Activated B cell treated with CpG ODN at 0.5 μM for 24 hours (primary cell): ENCODE results near the gene WBP11. TPM values are rescaled to one million over a fixed set of nuclear protein-coding genes. Genes with fewer than 3 reads are reported as not detected.

ENCODE experiments used
- ATAC-seq: fragments of 200-7000 bp; cut with Tn5 transposase; one replicate; pipeline ENCODE4 v1.10.0; 2021; ENCODE audit warnings: low read depth, mild to moderate bottlenecking, moderate library complexity
- CTCF ChIA-PET: fragments of 350-600 bp; sonication (Branson Sonifier 250); formaldehyde crosslinking; loops from one replicate; lab custom pipeline; 2021; ENCODE audit warnings: antibody characterized with exemption; lab: Charles Lee
- POLR2A ChIA-PET: fragments of 350-600 bp; sonication (Branson Sonifier 250); formaldehyde crosslinking; loops from one replicate; lab custom pipeline; 2021; ENCODE audit warnings: antibody characterized with exemption; lab: Charles Lee
- DNase-seq: peaks from one replicate; pipeline ENCODE4 v3.0.0; 2022
- H3K27ac Mint-ChIP-seq: one replicate; pipeline ENCODE4 v1.8.0; 2020; ENCODE audit warnings: mixed read lengths
- H3K27me3 Mint-ChIP-seq: one replicate; pipeline ENCODE4 v1.8.0; 2021; ENCODE audit warnings: mixed read lengths
- H3K36me3 Mint-ChIP-seq: one replicate; pipeline ENCODE4 v1.8.0; 2021; ENCODE audit warnings: low read depth, mixed read lengths
- H3K4me1 Mint-ChIP-seq: one replicate; pipeline ENCODE4 v1.8.0; 2021; ENCODE audit warnings: mixed read lengths
- H3K4me3 Mint-ChIP-seq: one replicate; pipeline ENCODE4 v1.8.0; 2020; ENCODE audit warnings: mild to moderate bottlenecking, mixed read lengths
- H3K9me3 Mint-ChIP-seq: one replicate; pipeline ENCODE4 v1.8.0; 2020; ENCODE audit warnings: mixed read lengths
- CTCF ChIP-seq: fragments of 200-600 bp; IDR thresholded peaks from one replicate; pipeline ENCODE4 v1.8.0; 2022; ENCODE audit warnings: antibody characterized with exemption, mild to moderate bottlenecking
- intact Hi-C: fragments of 100-400 bp; cut with micrococcal nuclease; formaldehyde crosslinking; loops from one replicate; pipeline ENCODE4 v1.15.1; 2024
- total RNA-seq: library from RNA; stranded (reverse); gene quantifications from 2 replicates; pipeline ENCODE4 v1.2.3, GENCODE V29; 2022

Gene WBP11
- total RNA-seq, 1 donor from 2014 or later, result 89.4 TPM

GRCh38 chr12:14811486-14811885 is 8.2 kb upstream of the WBP11 start:
- DNase-seq, result no peak
- no peak for TF ChIP-seq CTCF
- intact Hi-C loops, result no loop called here
- H3K27ac Mint-ChIP-seq, result peak overlapping the region; percentile 42
- H3K36me3 Mint-ChIP-seq, result no peaks in the 10 kb centered on the region
- no peaks in the 10 kb centered on the region for H3K27me3 Mint-ChIP-seq
- H3K4me3 Mint-ChIP-seq, result peak overlapping the region; percentile 13
- ChIA-PET POLR2A (interaction anchor here (1.0 to 1.6 kb wide), 3 partner anchors 9 to 40 kb away, joined by 4 to 6 read pairs (median 6); a partner anchor contains a TSS), CTCF (interaction anchor here (0.8 to 2.5 kb wide), 3 partner anchors 88 to 185 kb away, joined by 3 to 13 read pairs (median 3); no protein-coding TSS in a partner anchor)
- peaks cover 17% of the 10 kb centered on the region for H3K4me1 Mint-ChIP-seq
- H3K9me3 Mint-ChIP-seq, result no peaks in the 10 kb centered on the region
- ATAC-seq, result no peak

GRCh38 chr12:14810953-14811483 is 7.7 kb upstream of the WBP11 start:
- CTCF ChIA-PET, result interaction anchor here (0.8 to 2.5 kb wide), 3 partner anchors 87 to 185 kb away, joined by 3 to 13 read pairs (median 3); no protein-coding TSS in a partner anchor
- H3K27me3 Mint-ChIP-seq, result no peaks in the 10 kb centered on the region
- TF ChIP-seq CTCF, result no peak
- H3K9me3 Mint-ChIP-seq, result no peaks in the 10 kb centered on the region
- H3K4me3 Mint-ChIP-seq, result peak overlapping the region; percentile 13
- DNase-seq, result no peak
- POLR2A ChIA-PET, result interaction anchor here (1.0 to 1.6 kb wide), 3 partner anchors 8 to 40 kb away, joined by 4 to 6 read pairs (median 6); a partner anchor contains a TSS
- intact Hi-C loops, result no loop called here
- peak overlapping the region; percentile 42 for H3K27ac Mint-ChIP-seq
- H3K4me1 Mint-ChIP-seq, result peaks cover 17% of the 10 kb centered on the region
- H3K36me3 Mint-ChIP-seq, result no peaks in the 10 kb centered on the region
- ATAC-seq, result peak; percentile 37

- no peaks in the 10 kb centered on the region for H3K36me3 Mint-ChIP-seq
- no peaks in the 10 kb centered on the region for H3K27me3 Mint-ChIP-seq
- ATAC-seq (no peak), DNase-seq (no peak)
- no peak for TF ChIP-seq CTCF
- H3K4me3 Mint-ChIP-seq, result peak overlapping the region; percentile 13
- intact Hi-C loops, result no loop called here
- ChIA-PET CTCF (interaction anchor here (1.0 to 2.5 kb wide), 2 partner anchors 87 to 186 kb away, joined by 3 to 13 read pairs; no protein-coding TSS in a partner anchor), POLR2A (interaction anchor here (0.6 to 1.6 kb wide), 3 partner anchors 36 to 39 kb away, joined by 3 to 6 read pairs (median 6); a partner anchor contains a TSS)
- peaks cover 20% of the 10 kb centered on the region for H3K4me1 Mint-ChIP-seq
- H3K9me3 Mint-ChIP-seq, result no peaks in the 10 kb centered on the region
- H3K27ac Mint-ChIP-seq, result peak overlapping the region; percentile 42
Observed at GRCh38 chr12:14810167-14810952, 7.1 kb upstream of the WBP11 start.

- ATAC-seq, result peak; percentile 4
- no peak overlapping the region for H3K27ac Mint-ChIP-seq
Observed at GRCh38 chr12:14803830-14804160, 517 bp upstream of the WBP11 start.

More at GRCh38 chr12:14803830-14804160, 517 bp upstream of the WBP11 start:
- Mint-ChIP-seq H3K9me3 (no peaks in the 10 kb centered on the region), H3K27me3 (no peaks in the 10 kb centered on the region), H3K4me3 (no peak overlapping the region), H3K4me1 (peaks cover 17% of the 10 kb centered on the region), H3K36me3 (peaks cover 21% of the 10 kb centered on the region)
- DNase-seq, result no peak
- ChIA-PET CTCF (interaction anchor here (1.6 kb wide), 1 partner anchor 192 kb away, joined by 4 read pairs; no protein-coding TSS in a partner anchor), POLR2A (interaction anchor here (0.6 to 6.5 kb wide), 15 partner anchors 12 to 1326 kb away, joined by 3 to 141 read pairs (median 4); partner anchors contain the start of gene ATF7IP)
- no peak for TF ChIP-seq CTCF
- intact Hi-C loops, result loop anchor here (1.0 to 10.0 kb wide), 9 partner anchors 29 to 1079 kb away; partner anchors contain the start of genes ARHGDIB and STRAP
